ENCODE data around the gene RAB10.

DNA sequence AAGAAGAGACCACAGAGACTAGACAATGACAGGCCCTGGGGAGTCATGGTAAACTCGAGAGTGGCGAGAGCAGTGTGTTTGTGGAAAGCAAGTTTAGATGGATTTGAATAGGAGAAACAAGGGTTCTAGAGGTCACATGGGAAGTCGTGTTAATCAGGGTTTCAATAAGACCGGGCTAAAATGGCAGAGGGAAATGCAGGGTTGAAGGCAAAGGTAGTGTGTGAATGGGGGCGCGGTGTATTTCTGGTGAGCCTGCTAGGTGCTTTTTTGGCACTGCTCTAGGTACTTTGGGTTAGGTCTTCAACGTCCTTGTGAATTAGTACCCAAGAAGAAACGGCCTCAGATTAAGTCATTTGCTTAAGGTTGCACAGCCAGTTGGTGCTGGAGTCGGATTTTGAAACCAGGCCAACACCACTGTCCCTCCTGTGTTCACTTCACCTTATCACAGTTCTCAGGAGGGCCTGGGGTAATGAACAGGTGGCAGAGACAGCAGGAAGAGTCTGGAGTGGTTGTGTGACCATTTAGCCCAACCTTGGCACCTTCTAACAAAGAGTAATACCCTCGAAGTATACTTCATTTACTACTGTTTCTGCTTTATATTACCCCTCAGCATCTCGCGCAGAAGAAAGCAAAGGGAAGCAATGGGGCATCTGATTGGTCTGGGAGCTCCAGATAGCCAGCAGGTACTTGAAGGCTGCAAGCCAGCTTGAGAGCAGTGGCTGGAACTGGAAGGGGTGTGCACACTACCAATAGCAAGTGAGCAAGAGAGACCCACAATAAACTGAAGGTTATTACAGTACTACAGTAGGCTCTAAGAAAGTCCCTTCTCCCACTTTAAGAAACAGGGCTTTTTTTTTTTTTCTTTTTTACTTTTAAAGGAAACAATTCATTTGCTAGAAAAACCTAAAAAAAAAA, 105.6 kb downstream of the RAB10 start:
- TF ChIP-seq EZH2 (IDR thresholded peaks at IDR 0.05) (no peak), CTCF (IDR thresholded peaks at IDR 0.05) (no peak)
